Measurements from ENCODE around the gene PLPPR1.
"Not testable (repeated sequence)": the region's sequence is repeated elsewhere in the genome, so short reads cannot be mapped to it uniquely, and the experiment has no call there.

The PLPPR1 gene

GRCh38 chr9:101028346-101029314, at the start of gene PLPPR1:
PLPPR1 (plus strand) TSS chr9:101028727.
- no peak for DNase-seq

DNA sequence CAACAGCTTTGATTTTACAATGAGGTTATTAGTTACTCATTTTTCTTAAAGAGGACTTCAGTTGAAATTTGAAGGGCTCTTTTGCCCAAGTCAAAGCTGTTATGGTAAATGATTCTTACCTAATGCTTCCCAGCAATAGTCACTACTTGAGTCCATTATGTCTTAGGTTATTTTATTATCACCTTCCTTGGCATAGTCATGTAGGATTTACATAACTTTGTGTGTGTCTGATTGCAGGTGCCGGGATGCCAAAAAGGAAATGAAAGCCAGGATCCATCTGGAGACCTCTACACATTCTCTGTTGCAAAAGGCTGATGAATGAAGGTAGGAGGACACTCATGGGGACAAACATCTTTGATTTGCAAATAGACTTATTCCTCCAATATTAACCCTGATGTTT, 38.8 kb upstream of the PLPPR1 start:
- DNase-seq, result no peak

DNA sequence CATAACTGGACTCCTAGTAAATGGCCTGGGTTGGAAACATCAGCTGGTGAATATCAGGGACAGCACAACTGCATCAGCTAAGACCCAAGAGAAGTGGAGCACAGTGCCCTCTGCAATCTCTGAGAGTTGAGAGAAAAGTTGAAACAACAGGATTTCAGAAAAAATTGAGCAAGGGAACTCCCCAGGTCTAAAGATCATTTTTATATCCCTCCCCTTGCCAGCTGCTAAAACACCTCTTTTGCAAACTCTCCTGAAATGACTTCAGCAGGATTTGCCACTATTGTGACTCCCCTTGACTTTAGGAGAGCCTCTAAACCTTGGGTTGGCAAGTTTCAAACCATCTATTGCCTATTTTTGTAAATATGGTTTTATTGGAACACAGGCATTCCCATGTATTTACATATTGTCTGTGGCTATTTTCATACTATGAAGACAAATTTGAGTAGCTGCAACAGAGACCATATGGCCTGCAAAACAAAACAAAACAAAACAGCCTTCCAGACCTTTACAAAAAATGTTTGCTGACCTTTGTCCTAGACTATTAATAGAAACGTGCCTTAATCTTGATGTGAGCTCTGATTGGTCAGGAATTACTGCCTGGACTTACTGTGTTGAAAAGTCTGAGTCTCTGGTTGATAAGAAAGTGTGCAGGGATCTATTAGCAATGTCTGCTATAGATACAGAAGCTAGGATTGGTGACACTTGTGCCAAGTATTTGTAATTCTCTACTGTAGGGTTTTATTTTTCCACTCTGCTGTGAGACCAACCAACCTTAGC, 37.7 kb upstream of the PLPPR1 start:
- no peak for DNase-seq

- DNase-seq, result no peak
Observed at GRCh38 chr9:100992632-100993031, 35.9 kb upstream of the PLPPR1 start.

DNA sequence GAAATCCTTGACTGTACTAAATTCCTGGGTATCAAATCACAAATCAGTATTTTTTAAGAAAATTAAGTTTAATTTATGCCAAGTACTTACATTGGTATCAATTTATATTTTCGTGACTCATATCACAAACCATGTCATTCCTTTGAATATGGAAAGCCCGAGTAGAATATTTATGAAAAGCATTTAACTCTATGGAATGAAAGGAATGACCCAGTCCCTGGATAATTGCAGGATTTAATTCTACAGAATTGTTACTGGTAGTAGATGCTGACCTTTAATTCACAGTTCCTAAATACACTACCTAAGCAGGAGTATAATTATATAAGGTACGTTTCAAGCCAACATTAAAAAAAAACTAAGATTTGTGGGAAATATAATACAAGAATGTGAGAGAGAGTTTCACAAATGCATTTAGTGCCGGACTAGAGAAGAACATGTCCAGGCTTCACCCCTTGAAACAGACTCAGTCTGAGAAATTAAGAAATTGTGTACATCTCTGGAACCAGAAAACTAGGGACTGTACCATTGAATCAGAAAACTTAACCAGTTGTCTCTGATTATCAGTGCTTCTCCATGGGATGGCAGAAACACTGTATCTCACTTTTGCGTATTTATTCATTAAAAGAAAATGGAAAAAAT, 28.5 kb upstream of the PLPPR1 start:
- DNase-seq, result no peak

DNA sequence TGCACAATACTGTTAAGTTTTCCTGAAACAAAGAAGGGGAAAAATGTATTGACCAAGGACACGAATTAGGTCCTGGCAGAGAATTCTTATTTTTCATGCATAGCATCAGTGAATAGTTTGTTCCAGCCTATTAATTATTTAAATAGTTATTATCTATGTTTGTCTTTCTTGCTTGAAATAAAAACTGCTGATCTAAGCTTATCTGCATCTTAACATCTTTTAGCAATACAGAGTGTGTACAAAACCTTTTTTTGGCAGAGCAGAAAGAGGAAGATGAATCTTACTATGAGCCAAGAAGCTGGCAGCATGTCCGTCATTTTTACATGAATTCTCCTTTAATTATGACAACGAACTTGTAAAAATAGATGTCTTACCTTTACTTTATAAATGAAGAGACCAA, 23.3 kb upstream of the PLPPR1 start:
- no peak for DNase-seq

- peak; percentile 21 for DNase-seq
Observed at GRCh38 chr9:101014566-101014965, 14.0 kb upstream of the PLPPR1 start.

DNA sequence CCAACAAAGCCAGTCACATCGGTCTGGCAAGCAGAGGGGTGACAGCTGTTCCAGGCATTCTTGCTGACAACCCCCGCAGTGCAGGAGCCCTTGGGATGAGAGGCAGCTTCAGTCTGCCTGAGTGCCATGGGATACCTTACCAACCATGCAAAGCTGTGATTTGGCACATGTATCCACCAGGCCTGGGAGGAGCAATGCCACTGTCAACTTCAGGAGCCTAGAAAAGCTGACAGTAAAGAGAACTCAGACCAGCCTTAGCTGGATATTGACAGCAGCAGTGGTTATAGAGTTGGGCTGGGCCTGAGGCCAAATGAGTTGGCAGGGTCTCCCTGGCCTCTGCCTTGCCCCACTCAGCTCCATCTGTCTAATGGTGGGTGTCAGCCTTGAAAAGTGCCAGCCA, 10.1 kb upstream of the PLPPR1 start:
- DNase-seq, result no peak

DNA sequence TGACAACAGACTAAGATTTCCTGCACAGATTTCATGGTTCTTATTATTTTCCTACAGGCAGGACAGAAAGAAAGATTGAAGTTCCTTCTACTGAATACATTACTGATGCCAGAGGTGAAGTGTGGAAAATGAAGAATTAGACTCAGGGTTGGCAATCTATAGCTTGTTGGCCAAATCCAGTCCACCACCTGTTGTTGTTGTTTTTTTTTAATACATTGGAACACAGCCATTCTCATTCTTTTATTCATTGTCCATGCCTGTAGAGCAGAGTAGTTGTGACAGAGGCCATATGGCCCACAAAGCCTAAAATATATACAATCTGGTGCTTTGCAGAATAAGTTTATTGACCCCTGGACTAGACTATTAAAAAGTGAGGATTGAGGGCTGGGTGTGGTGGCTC, 5.8 kb upstream of the PLPPR1 start:
- DNase-seq, result no peak

DNA sequence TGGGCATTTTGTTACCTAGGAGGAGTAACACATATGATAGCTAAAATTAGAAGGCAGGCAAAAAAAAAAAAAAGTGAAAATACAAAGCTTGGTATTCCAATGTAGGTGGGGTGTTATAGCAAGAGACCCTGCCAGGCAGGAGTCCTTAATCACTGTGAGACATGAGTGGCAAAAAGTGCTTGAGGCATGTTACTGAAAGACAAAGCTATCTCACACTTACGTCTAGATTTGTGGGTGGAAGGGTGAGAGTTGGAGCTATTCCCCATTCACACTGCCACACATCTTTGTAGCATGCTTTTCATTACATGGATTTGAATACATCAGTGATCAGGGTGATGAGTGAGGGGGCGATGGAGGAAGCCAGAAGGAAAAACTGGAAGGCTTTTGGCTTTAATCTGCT, 2.6 kb upstream of the PLPPR1 start:
- DNase-seq, result no peak

DNA sequence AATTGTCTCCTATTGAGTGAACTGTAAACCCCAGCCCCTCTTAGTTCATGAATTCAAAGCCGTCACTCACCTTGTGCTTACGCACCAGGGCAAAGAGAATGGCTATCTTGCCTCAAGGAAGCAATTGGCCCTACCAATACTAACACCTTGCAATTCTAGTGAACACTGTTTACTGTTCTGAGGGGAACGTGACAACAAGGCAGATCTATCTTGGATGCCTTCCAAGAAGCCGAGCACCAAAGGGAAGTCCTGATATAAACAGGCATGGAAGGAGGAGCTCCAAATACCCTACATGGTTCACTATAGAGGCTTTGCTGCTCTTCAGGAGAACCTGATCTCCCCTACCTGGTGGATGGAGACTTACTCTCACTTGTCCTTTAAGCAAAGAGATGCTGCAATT, 1.7 kb upstream of the PLPPR1 start:
- DNase-seq, result no peak

GRCh38 chr9:101027236-101027635, 1.3 kb upstream of the PLPPR1 start:
- no peak for DNase-seq

GRCh38 chr9:101027733-101028345, 688 bp upstream of the PLPPR1 start:
- DNase-seq, result no peak

DNA sequence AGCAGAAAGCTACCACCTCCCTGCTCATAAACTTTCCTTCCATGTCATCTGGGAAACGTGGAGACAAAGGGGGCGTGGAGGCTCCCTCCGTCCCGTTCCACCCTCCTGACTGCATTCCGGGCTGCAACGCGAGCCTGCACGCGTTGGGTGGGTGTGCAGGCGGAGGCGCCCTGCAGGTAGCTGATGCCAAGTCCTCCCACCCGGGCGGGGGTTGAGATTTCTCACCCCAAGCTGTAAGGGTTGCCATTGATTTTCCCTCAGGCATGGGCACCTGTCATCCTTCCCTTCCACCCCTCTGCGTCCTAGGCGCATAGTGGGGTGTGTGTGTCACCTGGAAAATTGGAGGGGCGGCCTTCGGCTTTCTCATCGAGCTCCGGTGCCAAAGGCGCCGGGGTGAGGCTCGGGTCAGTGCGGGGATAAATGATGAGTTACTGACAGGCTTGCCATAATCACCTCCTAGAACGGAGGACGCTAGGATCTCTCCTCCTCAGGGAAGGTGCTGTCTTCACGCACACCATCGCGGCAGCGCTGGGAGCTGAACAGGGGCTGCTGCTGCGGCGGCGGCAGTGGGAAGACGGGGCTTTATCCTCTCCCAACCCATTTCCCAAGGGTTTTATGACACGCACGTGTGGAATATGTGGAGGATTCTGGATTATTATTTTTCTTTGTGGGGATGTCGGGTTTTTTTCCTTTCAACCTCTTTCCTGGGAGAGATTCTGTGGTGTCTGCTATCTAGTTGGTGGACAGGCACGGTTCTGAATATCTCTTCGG, 973 bp downstream of the PLPPR1 start:
- no peak for DNase-seq

GRCh38 chr9:101030086-101030391, 1.5 kb downstream of the PLPPR1 start:
- no peak for DNase-seq

DNA sequence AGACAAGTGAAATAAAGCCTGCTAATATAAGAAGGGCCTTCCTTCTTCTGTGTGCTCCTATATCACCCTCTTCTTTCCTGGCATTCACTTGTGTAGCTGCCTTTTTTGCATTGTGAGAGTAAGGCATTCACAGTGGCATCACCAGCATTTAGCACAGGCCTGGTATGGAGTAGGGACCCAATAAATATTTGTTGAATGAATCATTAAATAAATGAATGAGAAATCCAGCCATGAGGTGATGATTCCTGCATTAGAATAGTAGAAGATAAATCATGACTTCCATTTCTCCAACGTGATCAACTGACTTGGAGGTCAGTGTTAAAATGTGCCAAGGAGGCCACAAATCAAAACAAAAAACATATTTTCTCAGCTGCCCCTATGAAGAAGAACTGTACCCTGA, 3.9 kb downstream of the PLPPR1 start:
- DNase-seq, result no peak

DNA sequence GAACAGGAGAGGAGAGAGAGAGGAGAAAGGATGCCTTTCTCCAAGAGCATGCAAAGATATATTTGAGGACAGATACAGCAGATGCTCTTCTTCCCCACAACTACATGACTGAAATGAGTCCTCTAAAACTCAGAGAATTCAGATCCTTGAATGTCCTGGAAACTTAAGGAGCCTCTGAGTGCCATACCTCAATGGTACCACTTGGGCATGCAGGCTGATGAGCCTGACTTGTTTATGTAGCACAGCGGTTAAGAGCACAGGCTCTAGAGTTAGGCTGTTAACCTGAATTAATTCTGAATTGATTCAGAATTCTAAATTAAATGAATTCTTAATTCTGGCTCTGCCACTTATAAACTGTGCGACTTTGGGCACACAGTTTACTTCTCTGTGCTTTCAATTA, 5.7 kb downstream of the PLPPR1 start:
- DNase-seq, result no peak

- DNase-seq, result no peak
Observed at GRCh38 chr9:101035098-101035497, 6.6 kb downstream of the PLPPR1 start.

- DNase-seq, result no peak
Observed at GRCh38 chr9:101037430-101037829, 8.9 kb downstream of the PLPPR1 start.

DNA sequence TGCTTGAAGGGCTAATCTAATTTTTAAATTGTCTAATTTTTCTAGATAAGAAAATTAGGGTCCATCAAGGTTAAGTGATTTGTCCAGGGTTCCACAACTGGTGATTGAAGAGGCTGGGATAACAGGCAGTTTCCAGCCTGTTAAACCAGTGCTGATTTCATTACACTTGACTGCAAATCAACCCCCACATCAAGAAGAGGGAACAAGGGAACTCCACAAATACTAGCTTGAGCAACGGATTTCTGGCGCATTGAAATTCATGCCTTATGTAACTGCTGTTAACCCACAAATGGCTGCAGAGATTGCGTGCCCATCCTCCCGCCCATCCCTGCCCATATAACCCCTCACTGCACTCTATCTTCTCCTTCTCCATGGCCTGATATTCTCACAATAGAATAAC, 10.0 kb downstream of the PLPPR1 start:
- no peak for DNase-seq

GRCh38 chr9:101039581-101039980, 11.1 kb downstream of the PLPPR1 start:
- DNase-seq, result not testable (repeated sequence)

DNA sequence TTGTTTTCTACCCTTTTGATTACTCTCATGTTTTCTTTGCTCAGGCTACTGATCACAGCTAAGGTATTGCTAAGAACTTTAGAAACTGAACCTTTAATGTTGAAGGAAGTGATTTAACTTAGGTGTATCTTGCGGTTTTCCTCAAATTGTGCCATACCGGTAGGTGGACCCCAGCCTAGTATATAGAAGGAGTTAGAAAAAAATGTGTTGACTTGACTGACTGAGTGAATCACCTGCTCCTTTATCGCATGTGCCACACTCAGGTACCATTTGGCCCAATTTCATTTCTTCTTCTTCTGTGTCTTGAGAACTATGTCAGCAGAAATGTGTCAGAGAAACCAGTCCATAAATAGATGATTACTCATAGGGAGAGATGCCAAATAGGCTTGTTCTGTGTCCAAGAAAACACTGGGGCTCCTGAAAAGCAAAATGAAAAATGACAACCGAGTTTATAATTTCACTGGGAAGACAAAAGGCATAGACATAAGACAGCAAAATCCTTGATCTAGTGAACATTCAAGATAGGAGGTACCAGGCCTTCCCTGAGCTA, 19.4 kb downstream of the PLPPR1 start:
- DNase-seq, result no peak
